Renal pelvis (tissue), 12 donors: ENCODE results near the gene STAT2. TPM values are rescaled to one million over a fixed set of nuclear protein-coding genes. Genes with fewer than 3 reads are reported as not detected.
"Not testable (repeated sequence)": the region's sequence is repeated elsewhere in the genome, so short reads cannot be mapped to it uniquely, and the experiment has no call there.

Source experiments
- DNase-seq: peaks from one replicate; pipeline ENCODE4 v3.0.0-alpha.2; 2013
- long read RNA-seq, 16 experiments: transcript quantifications; one replicate each; lab custom pipeline, GENCODE V29; 2026
- polyA plus RNA-seq, 3 donors: library from polyadenylated mRNA; unstranded; fragments of 120-200 nt; gene quantifications; one replicate each; pipeline ENCODE4 v1.2.1, GENCODE V29; 2013; ENCODE audit not compliant: insufficient read length in 3 of 3

The STAT2 gene
- polyA plus RNA-seq: 100 to 1,000 TPM in 2 of 3 donors, 10 to 100 TPM in 1; 73.4 to 152 (median 139) TPM
- long read RNA-seq, donor 1, partial matches to known transcripts: 0 of 2 reads
- long read RNA-seq, donor 1, other reads (novel, unspliced or antisense): 0 of 2 reads
- long read RNA-seq, donor 2, partial matches to known transcripts: 0 of 1 reads
- long read RNA-seq, donor 2, other reads (novel, unspliced or antisense): 0 of 1 reads
- long read RNA-seq, donor 3, partial matches to known transcripts: 0 of 3 reads
- long read RNA-seq, donor 3, other reads (novel, unspliced or antisense): 0 of 3 reads
- long read RNA-seq, donor 4: 0 reads
- long read RNA-seq, donor 5, partial matches to known transcripts: 0 of 2 reads
- long read RNA-seq, donor 5, other reads (novel, unspliced or antisense): 0 of 2 reads
- long read RNA-seq, donor 6: 0 reads
- long read RNA-seq, donor 7, partial matches to known transcripts: 0 of 3 reads
- long read RNA-seq, donor 7, other reads (novel, unspliced or antisense): 0 of 3 reads
- long read RNA-seq, donor 8: 0 reads
- long read RNA-seq, donor 9, partial matches to known transcripts: 0 of 1 reads
- long read RNA-seq, donor 9, other reads (novel, unspliced or antisense): 0 of 1 reads
- long read RNA-seq, donor 10, partial matches to known transcripts: 0 of 2 reads
- long read RNA-seq, donor 10, other reads (novel, unspliced or antisense): 0 of 2 reads
- long read RNA-seq, donor 11: 0 reads
- long read RNA-seq, donor 12, partial matches to known transcripts: 0 of 1 reads
- long read RNA-seq, donor 12, other reads (novel, unspliced or antisense): 0 of 1 reads
- long read RNA-seq, donor 13, partial matches to known transcripts: 0 of 2 reads
- long read RNA-seq, donor 13, other reads (novel, unspliced or antisense): 0 of 2 reads
- long read RNA-seq, donor 14: 0 reads
- long read RNA-seq, donor 15, partial matches to known transcripts: 0 of 1 reads
- long read RNA-seq, donor 15, other reads (novel, unspliced or antisense): 0 of 1 reads
- long read RNA-seq, donor 16, partial matches to known transcripts: 0 of 1 reads
- long read RNA-seq, donor 16, other reads (novel, unspliced or antisense): 0 of 1 reads

- DNase-seq: peak; percentile 100
Measured at GRCh38 chr12:56359851-56360767, at the start of gene STAT2. Gene STAT2, minus strand, starts transcription at chr12:56360107. Its CDS starts 3,536 bp downstream, at chr12:56356571.

- DNase-seq: no peak
Measured at GRCh38 chr12:56408799-56409417, 49.0 kb upstream of the STAT2 start.

GRCh38 chr12:56404227-56404626 lies 44.3 kb upstream of the STAT2 start:
- DNase-seq: not testable (repeated sequence)

GRCh38 chr12:56401612-56402011 lies 41.7 kb upstream of the STAT2 start:
- not testable (repeated sequence) for DNase-seq

- not testable (repeated sequence) for DNase-seq
Measured at GRCh38 chr12:56401125-56401524, 41.2 kb upstream of the STAT2 start.

GRCh38 chr12:56399466-56399865 lies 39.6 kb upstream of the STAT2 start:
- not testable (repeated sequence) for DNase-seq

- no peak for DNase-seq
Measured at GRCh38 chr12:56398324-56398723, 38.4 kb upstream of the STAT2 start.

- no peak for DNase-seq
Measured at GRCh38 chr12:56392331-56392730, 32.4 kb upstream of the STAT2 start.

- DNase-seq: no peak
Measured at GRCh38 chr12:56391721-56392120, 31.8 kb upstream of the STAT2 start.

- DNase-seq: peak; percentile 29
Measured at GRCh38 chr12:56389412-56389811, 29.5 kb upstream of the STAT2 start.

GRCh38 chr12:56387152-56387736 lies 27.3 kb upstream of the STAT2 start:
- peak; percentile 50 for DNase-seq

- DNase-seq: no peak
Measured at GRCh38 chr12:56385873-56386272, 26.0 kb upstream of the STAT2 start.

GRCh38 chr12:56382611-56383010 lies 22.7 kb upstream of the STAT2 start:
- DNase-seq: no peak

GRCh38 chr12:56377989-56378316 lies 18.0 kb upstream of the STAT2 start:
- no peak for DNase-seq

GRCh38 chr12:56377310-56377988 lies 17.5 kb upstream of the STAT2 start:
- no peak for DNase-seq

- no peak for DNase-seq
Measured at GRCh38 chr12:56375598-56376434, 15.9 kb upstream of the STAT2 start.

- DNase-seq: no peak
Measured at GRCh38 chr12:56374726-56375597, 15.1 kb upstream of the STAT2 start.

GRCh38 chr12:56373515-56373914 lies 13.6 kb upstream of the STAT2 start:
- no peak for DNase-seq
